Parathyroid adenoma (tissue), 2 donors: Measurements from ENCODE around the gene FBXW8.

ENCODE experiments used
- H2AFZ ChIP-seq: fragments of 300-600 bp; sonication (generic); one replicate; pipeline ENCODE4 v1.7.0; 2017; ENCODE audit warnings: antibody characterized with exemption, mild to moderate bottlenecking
- H3K27ac ChIP-seq: fragments of 300-600 bp; sonication (generic); one replicate; pipeline ENCODE4 v1.7.0; 2017
- H3K27me3 ChIP-seq: fragments of 300-600 bp; sonication (generic); one replicate; pipeline ENCODE4 v1.7.0; 2017; ENCODE audit warnings: low read length; ENCODE audit not compliant: control insufficient read depth, insufficient read depth
- H3K36me3 ChIP-seq: fragments of 300-600 bp; sonication (generic); one replicate; pipeline ENCODE4 v1.7.0; 2017; ENCODE audit warnings: low read length; ENCODE audit not compliant: control insufficient read depth, insufficient read depth
- H3K4me1 ChIP-seq: fragments of 300-600 bp; sonication (generic); one replicate; pipeline ENCODE4 v1.7.0; 2017; ENCODE audit warnings: control low read depth
- H3K4me2 ChIP-seq: fragments of 300-600 bp; sonication (generic); one replicate; pipeline ENCODE4 v1.7.0; 2017; ENCODE audit warnings: low read length
- H3K4me3 ChIP-seq: fragments of 300-600 bp; sonication (generic); one replicate; pipeline ENCODE4 v1.7.0; 2017; ENCODE audit warnings: low read depth, low read length
- H3K79me2 ChIP-seq: fragments of 300-600 bp; sonication (generic); one replicate; pipeline ENCODE4 v1.7.0; 2017; ENCODE audit warnings: control low read depth
- H3K9ac ChIP-seq: fragments of 300-600 bp; sonication (generic); one replicate; pipeline ENCODE4 v1.7.0; 2017; ENCODE audit warnings: mild to moderate bottlenecking
- H3K9me3 ChIP-seq: fragments of 300-600 bp; sonication (generic); one replicate; pipeline ENCODE4 v1.7.0; 2017; ENCODE audit warnings: low read length; ENCODE audit not compliant: control insufficient read depth
- TF ChIP-seq, protein P1 (sequence below): fragments of 300-600 bp; sonication (generic); IDR thresholded peaks from one replicate; pipeline ENCODE4 v1.7.0; 2017; ENCODE audit warnings: antibody characterized with exemption, mild to moderate bottlenecking
- donor health status: primary hyperparathyroidism.

The FBXW8 gene

GRCh38 chr12:116959845-116960514, 49.2 kb downstream of the FBXW8 start:
- H3K4me1 ChIP-seq = peaks cover 17% of the 10 kb centered on the region
- H3K9me3 ChIP-seq = no peaks in the 10 kb centered on the region
- H3K4me2 ChIP-seq = no peak overlapping the region
- peaks cover 9% of the 10 kb centered on the region for H3K79me2 ChIP-seq
- H3K27me3 ChIP-seq = no peaks in the 10 kb centered on the region
- no peak overlapping the region for H3K4me3 ChIP-seq
- no peak overlapping the region for H2AFZ ChIP-seq
- H3K9ac ChIP-seq = no peak overlapping the region
- TF ChIP-seq, protein P1, sequence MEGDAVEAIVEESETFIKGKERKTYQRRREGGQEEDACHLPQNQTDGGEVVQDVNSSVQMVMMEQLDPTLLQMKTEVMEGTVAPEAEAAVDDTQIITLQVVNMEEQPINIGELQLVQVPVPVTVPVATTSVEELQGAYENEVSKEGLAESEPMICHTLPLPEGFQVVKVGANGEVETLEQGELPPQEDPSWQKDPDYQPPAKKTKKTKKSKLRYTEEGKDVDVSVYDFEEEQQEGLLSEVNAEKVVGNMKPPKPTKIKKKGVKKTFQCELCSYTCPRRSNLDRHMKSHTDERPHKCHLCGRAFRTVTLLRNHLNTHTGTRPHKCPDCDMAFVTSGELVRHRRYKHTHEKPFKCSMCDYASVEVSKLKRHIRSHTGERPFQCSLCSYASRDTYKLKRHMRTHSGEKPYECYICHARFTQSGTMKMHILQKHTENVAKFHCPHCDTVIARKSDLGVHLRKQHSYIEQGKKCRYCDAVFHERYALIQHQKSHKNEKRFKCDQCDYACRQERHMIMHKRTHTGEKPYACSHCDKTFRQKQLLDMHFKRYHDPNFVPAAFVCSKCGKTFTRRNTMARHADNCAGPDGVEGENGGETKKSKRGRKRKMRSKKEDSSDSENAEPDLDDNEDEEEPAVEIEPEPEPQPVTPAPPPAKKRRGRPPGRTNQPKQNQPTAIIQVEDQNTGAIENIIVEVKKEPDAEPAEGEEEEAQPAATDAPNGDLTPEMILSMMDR = no peak
- no peaks in the 10 kb centered on the region for H3K36me3 ChIP-seq
- H3K27ac ChIP-seq = no peak overlapping the region

DNA sequence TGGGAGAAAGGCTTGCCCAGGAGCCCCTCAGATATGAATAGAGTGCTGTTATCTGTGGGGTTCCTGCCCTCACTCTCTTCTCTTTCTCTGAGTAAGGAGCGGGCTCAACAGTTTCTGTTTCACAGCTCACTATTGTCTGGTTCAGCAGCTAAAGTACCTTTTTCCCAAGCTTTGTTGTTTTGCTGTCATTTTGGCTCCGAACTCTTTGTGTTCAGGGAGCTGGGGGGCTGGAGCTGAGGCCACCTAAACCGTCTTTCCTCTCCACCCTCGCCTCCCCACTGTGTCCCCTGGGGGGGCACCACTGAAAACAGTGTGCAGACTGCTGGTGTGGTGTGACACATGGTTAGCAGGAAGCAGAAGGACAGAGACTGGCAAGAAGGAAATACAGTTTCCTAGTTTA, 51.4 kb downstream of the FBXW8 start:
- no peak overlapping the region for H3K4me2 ChIP-seq
- H2AFZ ChIP-seq = no peak overlapping the region
- H3K27me3 ChIP-seq = no peaks in the 10 kb centered on the region
- no peaks in the 10 kb centered on the region for H3K9me3 ChIP-seq
- H3K36me3 ChIP-seq = no peaks in the 10 kb centered on the region
- H3K4me3 ChIP-seq = no peak overlapping the region
- no peak overlapping the region for H3K27ac ChIP-seq
- H3K9ac ChIP-seq = no peak overlapping the region
- H3K4me1 ChIP-seq = peaks cover 15% of the 10 kb centered on the region
- TF ChIP-seq, protein P1 = no peak
- H3K79me2 ChIP-seq = peaks cover 11% of the 10 kb centered on the region

DNA sequence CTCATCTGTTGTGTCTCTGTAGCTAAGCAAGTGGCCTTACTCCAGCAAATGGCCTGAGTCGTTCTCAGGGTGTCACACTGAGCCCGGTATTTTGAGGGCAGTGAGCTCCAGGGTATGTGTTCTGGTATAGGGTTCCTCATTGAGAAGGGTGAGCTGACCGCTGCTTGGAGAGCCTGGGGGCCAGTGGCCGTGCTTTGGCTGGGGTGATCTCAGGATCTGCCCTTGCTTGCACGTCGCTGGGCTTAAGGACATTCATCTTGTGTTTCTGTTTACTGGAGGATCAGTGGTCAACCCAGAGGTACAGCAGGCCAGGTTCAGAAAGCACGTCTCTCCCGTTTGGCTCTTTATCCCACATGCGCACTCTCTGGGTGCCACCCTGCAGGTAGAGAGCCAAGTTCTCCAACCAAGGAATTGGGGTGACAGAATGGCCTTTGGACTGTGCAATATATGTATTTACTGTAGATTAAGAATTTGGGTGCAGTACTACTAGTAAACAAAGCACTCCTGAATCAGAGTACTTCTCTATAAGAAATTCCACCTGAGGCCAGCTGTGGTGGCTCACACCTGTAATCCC, 52.1 kb downstream of the FBXW8 start:
- Histone ChIP-seq H3K9ac (no peak overlapping the region), H3K9me3 (no peaks in the 10 kb centered on the region), H3K27ac (no peak overlapping the region), H3K4me3 (no peak overlapping the region), H3K79me2 (peaks cover 14% of the 10 kb centered on the region), H3K4me1 (peaks cover 15% of the 10 kb centered on the region), H3K36me3 (no peaks in the 10 kb centered on the region), H3K4me2 (no peak overlapping the region), H2AFZ (no peak overlapping the region), H3K27me3 (no peaks in the 10 kb centered on the region)
- TF ChIP-seq, protein P1 = no peak

GRCh38 chr12:116964054-116965050, 53.6 kb downstream of the FBXW8 start:
- Histone ChIP-seq H3K4me1 (peaks cover 15% of the 10 kb centered on the region), H3K4me3 (no peak overlapping the region), H3K79me2 (peaks cover 9% of the 10 kb centered on the region), H3K27me3 (no peaks in the 10 kb centered on the region), H3K4me2 (no peak overlapping the region), H3K36me3 (no peaks in the 10 kb centered on the region), H3K9me3 (no peaks in the 10 kb centered on the region), H3K9ac (no peak overlapping the region), H3K27ac (no peak overlapping the region), H2AFZ (no peak overlapping the region)
- TF ChIP-seq, protein P1 = no peak
